Panc1 (cell line): Measurements from ENCODE around the gene NBEAL1. TPM values are rescaled to one million over a fixed set of nuclear protein-coding genes. Genes with fewer than 3 reads are reported as not detected.

Experiments
- ATAC-seq: fragments of 200-7000 bp; cut with Tn5 transposase; 2 replicates; pipeline ENCODE4 v1.9.1; 2020; ENCODE audit warnings: mild to moderate bottlenecking, moderate library complexity
- BruUV-seq: library from RNA; stranded (reverse); fragments of 400-500 nt; replicated peaks from 2 replicates; lab custom pipeline; 2021; lab: Mats Ljungman, UMichigan
- CTCF ChIA-PET: fragments of 300-600 bp; sonication (Branson Sonifier 250); formaldehyde crosslinking; loops from one replicate; lab custom pipeline; 2022; ENCODE audit warnings: antibody characterized with exemption; lab: Charles Lee
- POLR2A ChIA-PET: fragments of 300-600 bp; sonication (Branson Sonifier 250); formaldehyde crosslinking; loops from one replicate; lab custom pipeline; 2022; ENCODE audit warnings: antibody characterized with exemption; lab: Charles Lee
- DNase-seq: peaks from one replicate; pipeline ENCODE4 v3.0.0-alpha.2; 2010; ENCODE audit warnings: low read depth, low spot score
- H3K27ac ChIP-seq: 2 replicates; pipeline ENCODE4 v1.5.1; 2011; ENCODE audit warnings: mild to moderate bottlenecking, low read length, inconsistent platforms
- H3K27me3 ChIP-seq: fragments of 200-500 bp; sonication (Bioruptor generic); 2 replicates; pipeline ENCODE4 v1.6.0; 2014; ENCODE audit warnings: low read length, inconsistent platforms; ENCODE audit not compliant: control insufficient read depth, insufficient read depth
- H3K36me3 ChIP-seq: fragments of 200-500 bp; sonication (Bioruptor generic); 2 replicates; pipeline ENCODE4 v1.5.1; 2014; ENCODE audit warnings: inconsistent platforms, mild to moderate bottlenecking, low read length, moderate library complexity; ENCODE audit not compliant: control insufficient read depth, insufficient read depth
- H3K4me1 ChIP-seq: 2 replicates; pipeline ENCODE4 v1.5.1; 2011; ENCODE audit warnings: inconsistent platforms, mild to moderate bottlenecking, low read length, moderate library complexity; ENCODE audit not compliant: control insufficient read depth, insufficient read depth
- H3K4me3 ChIP-seq, 2 experiments: 2 replicates each; pipeline ENCODE4 v1.5.1; 2011 to 2012; ENCODE audit warnings: low read depth in 2 of 2, low read length in 2 of 2, mild to moderate bottlenecking in 2 of 2, inconsistent platforms in 1 of 2, moderate library complexity in 1 of 2
- H3K9me3 ChIP-seq: fragments of 200-500 bp; sonication (Bioruptor generic); 2 replicates; pipeline ENCODE4 v1.5.1; 2014; ENCODE audit warnings: low read depth, mild to moderate bottlenecking, inconsistent platforms, low read length, moderate library complexity; ENCODE audit not compliant: control insufficient read depth, insufficient read depth
- CTCF ChIP-seq: fragments of 450-650 bp; IDR thresholded peaks from 2 replicates; pipeline ENCODE4 v1.5.1; 2017; ENCODE audit warnings: mild to moderate bottlenecking
- POLR2AphosphoS5 ChIP-seq: IDR thresholded peaks from 2 replicates; pipeline ENCODE4 v1.6.1; 2012; ENCODE audit warnings: mild to moderate bottlenecking, low read depth, low read length, moderate library complexity
- REST ChIP-seq, 2 experiments: IDR thresholded peaks; 2 replicates each; pipeline ENCODE4 v1.6.1; 2011 to 2012; ENCODE audit warnings: low read depth in 2 of 2, control low read depth in 1 of 2, low read length in 1 of 2, mild to moderate bottlenecking in 1 of 2, moderate library complexity in 1 of 2; ENCODE audit not compliant: insufficient read depth in 1 of 2
- SIN3A ChIP-seq: IDR thresholded peaks from 2 replicates; pipeline ENCODE4 v1.6.1; 2012; ENCODE audit warnings: low read depth, mild to moderate bottlenecking, low read length, moderate library complexity, borderline replicate concordance; ENCODE audit not compliant: insufficient read depth
- TCF7L2 ChIP-seq: IDR thresholded peaks from 2 replicates; pipeline ENCODE4 v1.6.1; 2011; ENCODE audit warnings: mild to moderate bottlenecking, low read depth, low read length, inconsistent platforms
- in situ Hi-C: cut with HindIII; loops from 2 replicates; pipeline ENCODE4 v1.10.0; 2016; ENCODE audit warnings: low sequenced_read_pairs, low pct_unique_long_range_greater_than_20kb
- intact Hi-C: fragments of 100-400 bp; cut with micrococcal nuclease; formaldehyde crosslinking; loops from one replicate; pipeline ENCODE4 v1.10.0; 2022; ENCODE audit not compliant: unreplicated experiment
- total RNA-seq: library from RNA; stranded (reverse); gene quantifications from one replicate; pipeline ENCODE4 v1.2.1, GENCODE V29; 2021; ENCODE audit not compliant: unreplicated experiment

Gene NBEAL1
- total RNA-seq, 1 experiment from 2014 or later: 26.1 TPM

- Histone ChIP-seq H3K27me3 (no peaks in the 10 kb centered on the region; the same call in 1 of the 2 replicates), H3K9me3 (no peaks in the 10 kb centered on the region), H3K36me3 (peaks cover 2% of the 10 kb centered on the region; the same call in 1 of the 2 replicates), H3K4me1 (peaks cover 26% of the 10 kb centered on the region), H3K27ac (peak overlapping the region; percentile 88), H3K4me3 (peak overlapping the region; percentile 70 to 99)
- no TSS peak for BruUV-seq
- ChIA-PET CTCF (no interaction called here), POLR2A (no interaction called here)
- ATAC-seq (no peak), DNase-seq (no peak)
- no peak for TF ChIP-seq TCF7L2
- TF ChIP-seq CTCF: no peak
- no peak for TF ChIP-seq REST (IDR thresholded peaks at IDR 0.05; ENCODE audit: insufficient read depth in 1 of 2, low read depth in 2 of 2, low read length in 1 of 2)
- no peak for TF ChIP-seq SIN3A
- no peak for TF ChIP-seq POLR2AphosphoS5
- in situ Hi-C loops: no loop called here
- intact Hi-C loops: no loop called here
These were observed 2.0 kb downstream of the NBEAL1 start for GRCh38 chr2:203016716-203017115.

- ATAC-seq (no peak), DNase-seq (no peak)
- intact Hi-C loops (no loop called here), in situ Hi-C loops (no loop called here)
- POLR2A ChIA-PET: no interaction called here
- H3K27ac ChIP-seq: peak overlapping the region; percentile 72; the same call in 1 of the 2 replicates
- CTCF ChIA-PET: interaction anchor here (0.7 kb wide), 1 partner anchor 427 kb away, joined by 3 read pairs; no protein-coding TSS in a partner anchor
- no peaks in the 10 kb centered on the region for H3K27me3 ChIP-seq
- no peaks in the 10 kb centered on the region for H3K9me3 ChIP-seq
- peaks cover 26% of the 10 kb centered on the region for H3K4me1 ChIP-seq
- peaks cover 2% of the 10 kb centered on the region; the same call in 1 of the 2 replicates for H3K36me3 ChIP-seq
- BruUV-seq: no TSS peak
- TF ChIP-seq CTCF (no peak), SIN3A (no peak), TCF7L2 (no peak)
- H3K4me3 ChIP-seq: peak overlapping the region; percentile 17 to 99; a peak in 3 of 4 replicates
These were observed 3.5 kb downstream of the NBEAL1 start for GRCh38 chr2:203018181-203018580.
